ENCODE results near the gene ANKUB1.

DNA sequence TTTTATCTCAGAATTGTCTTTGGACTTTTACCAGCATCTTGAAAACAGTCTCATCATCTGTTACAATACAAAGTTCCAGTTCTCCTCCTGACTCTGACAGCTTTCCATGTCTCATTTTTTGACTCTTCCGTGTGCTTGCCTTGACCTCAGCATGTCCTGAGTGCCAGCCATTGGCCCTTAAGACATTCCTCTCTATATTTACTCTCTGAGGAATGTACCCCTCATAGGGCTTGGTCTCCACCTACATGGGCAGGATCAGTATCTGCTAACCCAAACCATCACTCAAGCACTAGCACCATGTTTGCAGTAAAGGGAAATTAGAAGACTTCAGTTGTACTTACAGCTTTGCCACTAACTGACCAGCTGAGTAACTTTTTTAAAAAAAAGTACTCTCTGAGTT lies 16.2 kb downstream of the ANKUB1 start:
- TF ChIP-seq, protein P1, sequence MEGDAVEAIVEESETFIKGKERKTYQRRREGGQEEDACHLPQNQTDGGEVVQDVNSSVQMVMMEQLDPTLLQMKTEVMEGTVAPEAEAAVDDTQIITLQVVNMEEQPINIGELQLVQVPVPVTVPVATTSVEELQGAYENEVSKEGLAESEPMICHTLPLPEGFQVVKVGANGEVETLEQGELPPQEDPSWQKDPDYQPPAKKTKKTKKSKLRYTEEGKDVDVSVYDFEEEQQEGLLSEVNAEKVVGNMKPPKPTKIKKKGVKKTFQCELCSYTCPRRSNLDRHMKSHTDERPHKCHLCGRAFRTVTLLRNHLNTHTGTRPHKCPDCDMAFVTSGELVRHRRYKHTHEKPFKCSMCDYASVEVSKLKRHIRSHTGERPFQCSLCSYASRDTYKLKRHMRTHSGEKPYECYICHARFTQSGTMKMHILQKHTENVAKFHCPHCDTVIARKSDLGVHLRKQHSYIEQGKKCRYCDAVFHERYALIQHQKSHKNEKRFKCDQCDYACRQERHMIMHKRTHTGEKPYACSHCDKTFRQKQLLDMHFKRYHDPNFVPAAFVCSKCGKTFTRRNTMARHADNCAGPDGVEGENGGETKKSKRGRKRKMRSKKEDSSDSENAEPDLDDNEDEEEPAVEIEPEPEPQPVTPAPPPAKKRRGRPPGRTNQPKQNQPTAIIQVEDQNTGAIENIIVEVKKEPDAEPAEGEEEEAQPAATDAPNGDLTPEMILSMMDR (IDR thresholded peaks at IDR 0.05), result no peak
- no peak for TF ChIP-seq POLR2A (IDR thresholded peaks at IDR 0.05)

Data from thyroid gland (tissue), 4 donors.